Panc1 (cell line): ENCODE results near the gene MGMT. TPM values are rescaled to one million over a fixed set of nuclear protein-coding genes. Genes with fewer than 3 reads are reported as not detected.

Source experiments
- ATAC-seq: fragments of 200-7000 bp; cut with Tn5 transposase; 2 replicates; pipeline ENCODE4 v1.9.1; 2020; ENCODE audit warnings: mild to moderate bottlenecking, moderate library complexity
- BruUV-seq: library from RNA; stranded (reverse); fragments of 400-500 nt; replicated peaks from 2 replicates; lab custom pipeline; 2021; lab: Mats Ljungman, UMichigan
- CTCF ChIA-PET: fragments of 300-600 bp; sonication (Branson Sonifier 250); formaldehyde crosslinking; loops from one replicate; lab custom pipeline; 2022; ENCODE audit warnings: antibody characterized with exemption; lab: Charles Lee
- POLR2A ChIA-PET: fragments of 300-600 bp; sonication (Branson Sonifier 250); formaldehyde crosslinking; loops from one replicate; lab custom pipeline; 2022; ENCODE audit warnings: antibody characterized with exemption; lab: Charles Lee
- DNase-seq: peaks from one replicate; pipeline ENCODE4 v3.0.0-alpha.2; 2010; ENCODE audit warnings: low read depth, low spot score
- H3K27ac ChIP-seq: 2 replicates; pipeline ENCODE4 v1.5.1; 2011; ENCODE audit warnings: mild to moderate bottlenecking, low read length, inconsistent platforms
- H3K27me3 ChIP-seq: fragments of 200-500 bp; sonication (Bioruptor generic); 2 replicates; pipeline ENCODE4 v1.6.0; 2014; ENCODE audit warnings: low read length, inconsistent platforms; ENCODE audit not compliant: control insufficient read depth, insufficient read depth
- H3K36me3 ChIP-seq: fragments of 200-500 bp; sonication (Bioruptor generic); 2 replicates; pipeline ENCODE4 v1.5.1; 2014; ENCODE audit warnings: inconsistent platforms, mild to moderate bottlenecking, low read length, moderate library complexity; ENCODE audit not compliant: control insufficient read depth, insufficient read depth
- H3K4me1 ChIP-seq: 2 replicates; pipeline ENCODE4 v1.5.1; 2011; ENCODE audit warnings: inconsistent platforms, mild to moderate bottlenecking, low read length, moderate library complexity; ENCODE audit not compliant: control insufficient read depth, insufficient read depth
- H3K4me3 ChIP-seq, 2 experiments: 2 replicates each; pipeline ENCODE4 v1.5.1; 2011 to 2012; ENCODE audit warnings: low read depth in 2 of 2, low read length in 2 of 2, mild to moderate bottlenecking in 2 of 2, inconsistent platforms in 1 of 2, moderate library complexity in 1 of 2
- H3K9me3 ChIP-seq: fragments of 200-500 bp; sonication (Bioruptor generic); 2 replicates; pipeline ENCODE4 v1.5.1; 2014; ENCODE audit warnings: low read depth, mild to moderate bottlenecking, inconsistent platforms, low read length, moderate library complexity; ENCODE audit not compliant: control insufficient read depth, insufficient read depth
- POLR2AphosphoS5 ChIP-seq: IDR thresholded peaks from 2 replicates; pipeline ENCODE4 v1.6.1; 2012; ENCODE audit warnings: mild to moderate bottlenecking, low read depth, low read length, moderate library complexity
- SIN3A ChIP-seq: IDR thresholded peaks from 2 replicates; pipeline ENCODE4 v1.6.1; 2012; ENCODE audit warnings: low read depth, mild to moderate bottlenecking, low read length, moderate library complexity, borderline replicate concordance; ENCODE audit not compliant: insufficient read depth
- TCF7L2 ChIP-seq: IDR thresholded peaks from 2 replicates; pipeline ENCODE4 v1.6.1; 2011; ENCODE audit warnings: mild to moderate bottlenecking, low read depth, low read length, inconsistent platforms
- in situ Hi-C: cut with HindIII; loops from 2 replicates; pipeline ENCODE4 v1.10.0; 2016; ENCODE audit warnings: low sequenced_read_pairs, low pct_unique_long_range_greater_than_20kb
- intact Hi-C: fragments of 100-400 bp; cut with micrococcal nuclease; formaldehyde crosslinking; loops from one replicate; pipeline ENCODE4 v1.10.0; 2022; ENCODE audit not compliant: unreplicated experiment
- total RNA-seq: library from RNA; stranded (reverse); gene quantifications from one replicate; pipeline ENCODE4 v1.2.1, GENCODE V29; 2021; ENCODE audit not compliant: unreplicated experiment
- TF ChIP-seq, protein P1 (sequence below): fragments of 450-650 bp; IDR thresholded peaks from 2 replicates; pipeline ENCODE4 v1.5.1; 2017; ENCODE audit warnings: mild to moderate bottlenecking
- TF ChIP-seq, protein P2 (sequence below), 2 experiments: IDR thresholded peaks; 2 replicates each; pipeline ENCODE4 v1.6.1; 2011 to 2012; ENCODE audit warnings: low read depth in 2 of 2, control low read depth in 1 of 2, low read length in 1 of 2, mild to moderate bottlenecking in 1 of 2, moderate library complexity in 1 of 2; ENCODE audit not compliant: insufficient read depth in 1 of 2

MGMT gene
- total RNA-seq, 1 experiment from 2014 or later = 27.3 TPM

DNA sequence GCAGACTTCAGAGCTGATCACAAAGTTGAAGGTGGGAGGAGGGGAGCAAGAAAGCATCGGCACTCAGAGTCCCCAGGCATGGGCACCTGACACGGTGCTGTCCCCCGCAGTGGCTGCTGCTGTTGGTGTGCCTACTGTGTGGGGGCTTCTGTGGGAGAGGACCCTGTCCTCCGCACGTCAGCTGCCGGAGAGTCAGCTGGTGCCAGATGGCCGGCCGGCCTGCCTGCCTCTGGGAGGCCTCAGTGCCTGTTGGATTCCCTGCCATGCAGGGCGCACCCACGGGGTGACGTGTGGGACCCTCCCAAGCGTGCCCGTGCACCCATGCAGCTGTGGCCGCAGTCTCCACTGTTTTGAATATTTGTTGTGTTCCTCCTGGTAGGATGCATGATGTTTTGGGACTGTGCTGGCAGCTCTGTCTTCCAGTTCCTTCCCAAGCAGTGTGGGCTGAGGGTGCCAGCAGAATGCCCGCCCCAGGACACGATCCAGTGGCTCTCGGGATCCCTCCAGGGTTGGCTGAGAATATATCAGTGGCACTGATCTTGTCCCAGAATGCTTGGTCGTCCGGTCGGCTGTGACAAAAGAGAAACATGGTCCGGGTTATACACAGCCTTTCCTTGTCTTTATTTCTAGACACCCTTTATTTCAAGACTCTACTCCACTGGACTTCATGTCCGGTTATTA, 185.6 kb downstream of the MGMT start:
- H3K27ac ChIP-seq = no peak overlapping the region
- in situ Hi-C loops (no loop called here), intact Hi-C loops (no loop called here)
- H3K9me3 ChIP-seq = no peaks in the 10 kb centered on the region
- H3K4me1 ChIP-seq = no peaks in the 10 kb centered on the region
- H3K4me3 ChIP-seq = no peak overlapping the region
- no peak for DNase-seq
- POLR2A ChIA-PET = no interaction called here
- no peaks in the 10 kb centered on the region for H3K36me3 ChIP-seq
- BruUV-seq = no TSS peak
- TF ChIP-seq, protein P1, sequence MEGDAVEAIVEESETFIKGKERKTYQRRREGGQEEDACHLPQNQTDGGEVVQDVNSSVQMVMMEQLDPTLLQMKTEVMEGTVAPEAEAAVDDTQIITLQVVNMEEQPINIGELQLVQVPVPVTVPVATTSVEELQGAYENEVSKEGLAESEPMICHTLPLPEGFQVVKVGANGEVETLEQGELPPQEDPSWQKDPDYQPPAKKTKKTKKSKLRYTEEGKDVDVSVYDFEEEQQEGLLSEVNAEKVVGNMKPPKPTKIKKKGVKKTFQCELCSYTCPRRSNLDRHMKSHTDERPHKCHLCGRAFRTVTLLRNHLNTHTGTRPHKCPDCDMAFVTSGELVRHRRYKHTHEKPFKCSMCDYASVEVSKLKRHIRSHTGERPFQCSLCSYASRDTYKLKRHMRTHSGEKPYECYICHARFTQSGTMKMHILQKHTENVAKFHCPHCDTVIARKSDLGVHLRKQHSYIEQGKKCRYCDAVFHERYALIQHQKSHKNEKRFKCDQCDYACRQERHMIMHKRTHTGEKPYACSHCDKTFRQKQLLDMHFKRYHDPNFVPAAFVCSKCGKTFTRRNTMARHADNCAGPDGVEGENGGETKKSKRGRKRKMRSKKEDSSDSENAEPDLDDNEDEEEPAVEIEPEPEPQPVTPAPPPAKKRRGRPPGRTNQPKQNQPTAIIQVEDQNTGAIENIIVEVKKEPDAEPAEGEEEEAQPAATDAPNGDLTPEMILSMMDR = no peak
- TF ChIP-seq POLR2AphosphoS5 (no peak), TCF7L2 (no peak), SIN3A (no peak)
- TF ChIP-seq, protein P2, sequence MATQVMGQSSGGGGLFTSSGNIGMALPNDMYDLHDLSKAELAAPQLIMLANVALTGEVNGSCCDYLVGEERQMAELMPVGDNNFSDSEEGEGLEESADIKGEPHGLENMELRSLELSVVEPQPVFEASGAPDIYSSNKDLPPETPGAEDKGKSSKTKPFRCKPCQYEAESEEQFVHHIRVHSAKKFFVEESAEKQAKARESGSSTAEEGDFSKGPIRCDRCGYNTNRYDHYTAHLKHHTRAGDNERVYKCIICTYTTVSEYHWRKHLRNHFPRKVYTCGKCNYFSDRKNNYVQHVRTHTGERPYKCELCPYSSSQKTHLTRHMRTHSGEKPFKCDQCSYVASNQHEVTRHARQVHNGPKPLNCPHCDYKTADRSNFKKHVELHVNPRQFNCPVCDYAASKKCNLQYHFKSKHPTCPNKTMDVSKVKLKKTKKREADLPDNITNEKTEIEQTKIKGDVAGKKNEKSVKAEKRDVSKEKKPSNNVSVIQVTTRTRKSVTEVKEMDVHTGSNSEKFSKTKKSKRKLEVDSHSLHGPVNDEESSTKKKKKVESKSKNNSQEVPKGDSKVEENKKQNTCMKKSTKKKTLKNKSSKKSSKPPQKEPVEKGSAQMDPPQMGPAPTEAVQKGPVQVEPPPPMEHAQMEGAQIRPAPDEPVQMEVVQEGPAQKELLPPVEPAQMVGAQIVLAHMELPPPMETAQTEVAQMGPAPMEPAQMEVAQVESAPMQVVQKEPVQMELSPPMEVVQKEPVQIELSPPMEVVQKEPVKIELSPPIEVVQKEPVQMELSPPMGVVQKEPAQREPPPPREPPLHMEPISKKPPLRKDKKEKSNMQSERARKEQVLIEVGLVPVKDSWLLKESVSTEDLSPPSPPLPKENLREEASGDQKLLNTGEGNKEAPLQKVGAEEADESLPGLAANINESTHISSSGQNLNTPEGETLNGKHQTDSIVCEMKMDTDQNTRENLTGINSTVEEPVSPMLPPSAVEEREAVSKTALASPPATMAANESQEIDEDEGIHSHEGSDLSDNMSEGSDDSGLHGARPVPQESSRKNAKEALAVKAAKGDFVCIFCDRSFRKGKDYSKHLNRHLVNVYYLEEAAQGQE (IDR thresholded peaks at IDR 0.05; ENCODE audit: insufficient read depth in 1 of 2, low read depth in 2 of 2, low read length in 1 of 2) = no peak
- CTCF ChIA-PET = no interaction called here
- ATAC-seq = no peak; the same call in 1 of the 2 replicates
- no peaks in the 10 kb centered on the region for H3K27me3 ChIP-seq

DNA sequence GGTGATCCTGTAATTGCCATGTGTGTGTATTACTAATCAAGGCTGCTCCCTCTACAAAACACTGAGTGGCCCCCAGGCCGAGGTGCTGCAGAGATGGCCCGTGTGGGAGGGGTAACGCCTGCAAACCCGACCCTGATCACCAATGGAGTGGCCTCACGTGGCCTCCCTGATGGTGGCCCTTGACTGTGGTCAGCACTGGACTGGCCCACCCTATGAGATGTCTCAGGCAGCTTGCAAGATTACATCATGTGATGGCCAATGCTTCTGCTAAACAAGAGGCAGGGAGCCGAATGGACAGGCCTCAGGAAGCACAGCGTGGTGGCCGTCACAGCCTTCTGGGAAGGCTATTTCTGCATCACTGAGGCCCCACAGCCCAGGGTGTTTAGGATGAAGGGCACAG, 186.4 kb downstream of the MGMT start:
- Histone ChIP-seq H3K4me3 (no peak overlapping the region), H3K27ac (no peak overlapping the region), H3K9me3 (no peaks in the 10 kb centered on the region), H3K36me3 (no peaks in the 10 kb centered on the region), H3K4me1 (no peaks in the 10 kb centered on the region), H3K27me3 (no peaks in the 10 kb centered on the region)
- CTCF ChIA-PET = no interaction called here
- ATAC-seq (no peak), DNase-seq (no peak)
- in situ Hi-C loops = no loop called here
- POLR2A ChIA-PET = no interaction called here
- intact Hi-C loops = no loop called here
- BruUV-seq = no TSS peak
- TF ChIP-seq TCF7L2 = no peak
- TF ChIP-seq, protein P1 = no peak
- TF ChIP-seq, protein P2 (IDR thresholded peaks at IDR 0.05; ENCODE audit: insufficient read depth in 1 of 2, low read depth in 2 of 2, low read length in 1 of 2) = no peak
